NCI-H146 (cell line): ENCODE results near the gene KLK7.
"Not testable (repeated sequence)": the region's sequence is repeated elsewhere in the genome, so short reads cannot be mapped to it uniquely, and the experiment has no call there.

Experiments
- DNase-seq: peaks from one replicate; lab custom pipeline; 2025; lab: John Stamatoyannopoulos, UW

KLK7 gene

DNA sequence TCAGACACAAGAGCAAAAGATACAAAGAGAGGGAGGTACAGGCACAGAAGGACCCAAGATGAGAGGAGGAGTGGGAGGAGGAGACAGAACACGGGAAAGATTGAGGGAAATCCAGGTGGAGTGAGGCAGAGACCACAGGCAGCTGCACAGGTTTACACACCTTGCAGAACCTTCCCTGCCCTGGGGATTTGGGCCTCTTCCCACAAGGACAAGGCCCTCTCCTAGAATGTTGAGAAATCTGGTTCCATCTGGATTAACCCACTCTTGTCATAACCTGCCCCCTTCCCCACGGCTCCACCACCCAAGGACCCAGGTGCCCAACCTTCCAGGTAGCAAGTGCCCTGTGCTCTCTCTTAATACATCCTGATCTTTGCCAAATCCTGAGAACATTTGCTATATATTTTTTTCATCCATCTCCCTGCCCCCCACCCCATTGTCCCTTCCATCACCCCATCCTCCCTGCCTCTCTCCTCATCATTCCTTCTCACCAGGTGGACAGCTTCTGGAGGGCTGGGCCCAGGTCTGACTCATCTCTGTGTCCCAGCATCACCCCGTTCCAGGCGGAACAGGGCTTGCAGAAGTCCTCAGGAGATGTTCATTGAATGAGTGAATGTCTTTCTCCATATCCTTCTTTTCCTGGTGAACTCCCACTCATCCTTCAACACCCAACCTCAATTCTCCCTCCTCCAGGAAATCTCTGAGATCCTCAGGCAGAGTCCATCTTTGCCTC is 26.5 kb upstream of the KLK7 start:
- no peak for DNase-seq

DNA sequence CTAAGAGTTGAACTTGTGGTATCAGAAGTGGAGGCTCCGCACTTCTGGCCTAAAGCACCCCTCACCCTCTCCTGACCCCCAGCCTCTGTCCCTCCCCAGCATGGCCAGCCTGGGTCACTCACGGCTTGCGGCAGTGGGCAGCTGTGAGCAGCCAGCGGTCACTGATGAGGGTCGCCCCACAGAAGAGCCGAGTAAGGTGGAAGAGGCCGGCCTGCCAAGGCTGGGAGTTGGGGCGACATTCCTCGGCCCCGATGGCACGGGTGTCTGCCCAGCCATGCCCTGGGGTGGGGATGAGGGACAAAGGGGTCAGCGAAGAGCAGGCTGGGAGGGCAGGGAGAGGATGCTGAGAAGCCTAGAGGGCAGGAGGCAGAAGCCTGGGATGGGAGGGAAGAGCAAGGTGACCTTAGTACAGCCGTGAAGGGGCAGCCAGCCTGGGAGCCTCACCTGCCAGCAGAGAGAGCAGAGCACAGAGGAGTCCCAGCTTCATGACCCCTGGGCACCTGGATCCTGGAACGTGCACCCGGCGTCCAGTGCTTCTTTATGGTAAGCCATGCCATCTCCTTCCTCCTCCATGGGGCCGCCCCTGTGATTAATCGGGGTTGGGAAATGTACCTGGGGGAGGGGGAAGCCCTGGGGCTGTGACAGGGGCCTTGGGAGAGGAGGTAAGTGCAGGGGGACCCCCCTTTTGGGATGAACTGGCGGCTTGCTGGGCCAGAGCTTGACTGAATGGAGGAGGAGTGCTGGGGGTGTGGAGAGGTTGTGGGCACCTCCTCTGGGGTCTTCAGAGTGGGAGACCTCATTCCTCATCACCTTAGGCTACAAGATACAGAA is 25.6 kb upstream of the KLK7 start:
- no peak for DNase-seq

DNA sequence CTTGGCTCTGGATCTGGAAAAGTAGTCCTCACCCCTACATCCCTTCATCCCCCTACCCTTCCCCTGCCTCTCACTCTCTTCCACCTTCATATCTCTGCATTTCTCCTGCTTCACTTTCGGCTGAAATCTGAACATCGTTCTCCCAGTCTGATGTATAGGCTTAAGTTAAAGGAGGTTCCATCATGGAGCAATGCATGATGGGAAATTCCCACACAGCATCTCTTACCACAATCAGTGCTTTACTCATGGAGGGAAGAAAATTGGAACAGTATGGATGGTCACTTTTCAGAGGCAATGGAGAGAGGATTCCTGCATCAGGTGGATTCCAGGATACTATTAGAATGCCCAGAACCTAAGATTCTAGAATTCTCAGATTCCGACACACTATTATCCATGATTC is 23.8 kb upstream of the KLK7 start:
- DNase-seq: no peak

DNA sequence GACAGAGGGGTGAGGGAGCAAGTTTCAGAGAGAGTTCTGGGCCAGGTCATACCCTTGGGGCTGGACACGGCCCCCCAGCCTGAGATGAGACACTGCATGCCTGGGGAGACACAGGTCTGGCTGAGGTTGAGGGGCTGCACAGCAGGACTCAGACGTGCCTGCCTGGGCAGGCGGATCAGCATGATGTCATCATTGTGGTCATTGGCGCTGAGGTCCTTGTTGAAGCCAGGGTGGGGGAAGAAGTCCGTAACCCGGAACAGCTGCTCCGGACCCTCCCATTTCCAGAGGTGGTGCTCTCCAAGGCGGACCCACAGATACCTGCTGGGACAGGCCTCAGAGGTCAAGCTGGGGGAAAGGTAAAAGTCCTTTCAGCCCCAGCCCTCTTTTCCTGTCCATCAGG is 22.7 kb upstream of the KLK7 start:
- DNase-seq: no peak

DNA sequence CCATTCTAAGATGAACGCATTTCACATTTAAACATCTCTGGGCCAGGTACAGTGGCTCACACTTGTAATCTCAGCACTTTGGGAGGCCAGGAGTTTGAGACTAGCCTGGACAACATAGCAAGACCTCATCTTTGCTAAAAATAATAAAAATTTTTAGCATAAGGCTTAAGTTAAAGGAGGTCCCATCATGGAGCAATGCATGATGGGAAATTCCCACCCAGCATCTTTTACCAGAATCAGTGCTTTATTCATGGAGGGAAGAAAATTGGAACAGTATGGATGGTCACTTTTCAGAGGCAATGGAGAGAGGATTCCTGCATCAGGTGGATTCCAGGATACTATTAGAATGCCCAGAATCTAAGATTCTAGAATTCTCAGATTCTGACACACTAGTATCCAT is 21.5 kb upstream of the KLK7 start:
- no peak for DNase-seq

DNA sequence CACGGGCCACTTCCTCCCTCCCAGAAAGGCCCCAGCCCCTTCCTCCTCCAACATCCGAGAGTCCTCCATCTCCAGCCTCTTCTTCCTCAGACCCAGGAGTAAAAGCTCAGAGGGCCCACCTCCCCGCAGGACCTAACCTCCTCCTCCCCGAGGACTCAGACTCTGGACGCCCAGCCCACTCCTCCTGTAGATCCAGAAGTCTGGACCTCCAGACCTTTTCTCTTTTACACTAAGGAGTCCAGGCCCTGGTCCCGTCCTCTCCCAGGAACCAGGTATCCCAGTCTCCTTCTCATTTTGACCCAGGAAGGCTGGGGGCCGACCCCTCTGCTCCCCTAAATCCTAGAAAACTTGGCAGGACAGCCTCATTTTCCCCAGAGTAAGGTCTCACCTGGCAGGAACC is 19.6 kb upstream of the KLK7 start:
- DNase-seq: no peak

DNA sequence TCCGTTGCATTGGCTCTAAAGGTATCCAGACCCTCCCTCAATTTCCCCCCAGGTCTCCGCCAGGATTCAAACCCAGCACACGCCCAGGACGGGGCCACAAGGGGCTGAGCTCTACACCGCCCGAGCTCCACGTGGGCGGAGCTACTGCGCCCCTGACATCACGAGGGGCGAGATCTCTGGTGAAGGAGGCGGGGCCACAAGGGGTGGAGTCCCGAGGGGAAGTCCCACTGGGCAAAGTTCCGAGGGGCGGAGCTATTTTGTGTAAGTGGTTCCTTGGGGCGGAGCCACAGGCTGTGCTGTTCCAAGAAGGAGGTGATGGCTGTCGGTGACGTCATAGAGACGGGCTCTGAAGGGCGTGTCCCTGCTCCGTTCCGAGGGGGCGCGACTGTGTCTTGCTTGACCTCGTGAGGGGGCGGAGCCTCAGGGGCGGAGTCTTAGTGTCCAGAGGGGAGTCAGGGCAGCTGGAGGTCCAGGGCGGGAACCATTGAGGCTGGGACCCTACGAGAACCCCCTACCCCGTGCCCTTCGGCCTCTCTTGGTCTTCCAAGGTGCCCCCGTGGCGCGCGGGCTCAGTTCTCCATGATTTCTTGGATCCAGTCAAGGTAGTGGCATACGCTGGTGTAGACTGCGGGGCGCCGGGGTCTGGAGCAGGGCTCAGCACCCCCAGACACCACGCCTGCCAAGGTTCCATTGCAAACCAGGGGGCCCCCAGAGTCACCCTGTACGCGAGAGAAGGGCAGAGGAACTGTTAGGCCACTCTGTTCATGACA is 19.0 kb upstream of the KLK7 start:
- DNase-seq: no peak

DNA sequence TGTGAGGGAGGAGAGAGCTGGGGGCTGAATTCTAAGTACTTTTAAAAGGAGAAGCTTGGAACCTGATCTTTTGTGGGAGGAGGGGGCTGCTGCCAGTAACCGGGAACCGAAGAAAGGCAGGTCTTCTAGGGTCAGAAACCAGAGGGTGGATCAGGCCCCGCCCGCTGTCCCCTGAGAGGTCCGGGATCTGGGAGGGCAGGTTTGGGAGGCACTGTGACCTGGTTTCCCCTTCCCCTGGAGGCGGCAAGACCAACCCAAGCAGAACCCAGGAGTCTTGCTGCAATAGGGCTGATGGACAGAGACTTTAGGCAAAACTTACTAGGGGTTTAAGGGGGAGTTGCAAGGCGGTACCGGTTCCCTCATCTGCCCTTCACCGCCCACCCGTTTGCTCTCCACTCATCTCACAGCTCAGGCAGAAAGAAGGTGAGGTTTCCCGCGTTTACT is 18.4 kb upstream of the KLK7 start:
- DNase-seq: no peak

DNA sequence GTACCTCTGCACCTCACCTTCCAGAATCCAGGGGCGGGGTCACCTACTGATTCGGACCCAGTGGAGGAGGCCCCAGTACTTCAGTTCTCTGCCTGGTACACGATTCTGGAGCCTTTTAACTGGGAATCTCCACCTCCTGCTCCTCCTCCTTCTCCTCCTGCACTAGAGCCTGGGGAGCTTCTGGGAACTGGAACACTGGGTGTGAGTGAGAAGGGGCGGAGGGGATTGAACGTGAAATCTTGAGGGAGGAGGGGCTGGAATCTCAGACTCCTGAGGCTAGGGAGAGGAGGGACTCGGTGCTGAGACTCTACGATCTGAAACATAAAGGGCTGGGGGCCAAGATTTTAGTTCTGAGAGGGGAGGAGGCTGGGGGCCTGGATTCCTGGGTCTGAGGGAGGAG is 17.8 kb upstream of the KLK7 start, which contains the start of gene KLK8:
KLK8 (minus strand) TSS at position 90 of the 400 bp plus-strand sequence. CDS start 437 bp downstream, outside the sequence.
- DNase-seq: no peak

DNA sequence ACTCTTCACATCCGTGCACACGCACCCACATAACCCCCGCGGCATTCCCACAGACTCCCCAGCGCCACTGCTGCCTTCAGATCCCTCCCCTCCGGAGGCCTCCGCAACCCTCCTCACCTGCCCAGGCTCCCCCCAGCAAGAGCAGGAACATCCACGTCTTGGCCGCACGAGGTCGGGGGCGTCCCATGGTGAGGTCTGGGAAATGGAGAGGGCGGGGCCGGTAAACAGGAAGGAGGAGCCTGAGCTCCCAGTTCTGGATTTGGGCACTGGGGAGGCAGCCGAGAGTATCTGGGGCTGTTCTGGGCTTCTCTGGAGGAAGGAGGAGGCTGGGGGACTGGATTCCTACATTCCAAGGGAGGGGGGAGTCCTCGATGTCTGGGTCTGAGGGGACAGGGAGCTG is 17.3 kb upstream of the KLK7 start:
- DNase-seq: no peak

DNA sequence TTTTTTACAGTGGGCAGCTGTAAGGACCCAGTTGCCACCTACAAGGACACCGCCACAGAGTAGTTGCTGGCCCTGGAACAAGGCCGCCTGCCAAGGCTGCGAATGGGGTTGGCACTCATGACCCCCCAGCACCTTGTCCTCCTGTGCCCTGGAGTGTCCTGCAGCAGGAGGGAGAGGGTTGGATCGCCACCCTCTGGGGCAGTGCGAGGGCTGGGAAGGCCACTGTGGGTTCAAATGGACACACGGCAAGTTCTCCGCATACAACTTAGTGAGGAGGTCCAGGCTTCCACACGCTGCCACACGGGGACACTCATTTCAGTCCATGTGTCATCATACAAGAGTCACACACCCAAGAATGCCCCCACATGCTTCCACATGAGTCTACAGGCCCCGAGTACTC is 16.7 kb upstream of the KLK7 start:
- no peak for DNase-seq

DNA sequence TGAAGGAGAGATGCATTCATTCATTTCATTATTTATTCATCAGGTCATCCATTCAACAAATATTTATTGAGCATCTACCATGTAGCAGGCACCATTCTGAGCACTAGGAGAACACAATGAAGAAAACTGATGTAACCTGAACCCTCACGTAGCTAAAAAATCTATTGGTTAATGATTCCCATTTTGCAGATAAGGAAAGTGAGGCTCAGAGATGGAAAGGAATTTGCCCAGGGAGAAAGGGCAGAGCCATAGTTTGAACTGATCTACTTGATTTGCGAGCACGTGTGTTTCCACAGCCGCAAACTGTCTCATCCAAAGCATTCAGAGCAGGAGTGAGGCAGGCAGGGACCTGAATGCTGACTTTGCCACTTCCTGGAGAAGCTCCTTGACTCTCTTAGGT is 15.0 kb upstream of the KLK7 start:
- no peak for DNase-seq

DNA sequence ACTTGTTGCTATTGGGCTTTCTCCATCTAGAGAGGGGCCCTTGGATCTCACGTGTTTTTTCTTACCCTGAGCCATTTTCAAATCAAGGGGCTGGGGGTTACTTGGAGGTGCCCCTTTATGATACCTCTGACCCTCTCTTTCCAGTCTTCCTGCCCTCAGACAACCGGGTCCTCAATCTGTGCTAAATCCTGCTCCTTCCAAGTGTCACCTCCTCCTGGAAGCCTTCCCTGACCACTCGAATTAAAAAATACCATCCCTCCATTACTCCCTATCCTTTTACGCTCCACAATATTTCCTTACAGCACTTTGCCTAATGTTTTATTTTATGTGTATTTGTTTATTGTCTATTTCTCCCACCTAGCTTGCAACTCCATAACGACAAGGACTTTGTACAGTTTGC is 14.3 kb upstream of the KLK7 start:
- DNase-seq: no peak

DNA sequence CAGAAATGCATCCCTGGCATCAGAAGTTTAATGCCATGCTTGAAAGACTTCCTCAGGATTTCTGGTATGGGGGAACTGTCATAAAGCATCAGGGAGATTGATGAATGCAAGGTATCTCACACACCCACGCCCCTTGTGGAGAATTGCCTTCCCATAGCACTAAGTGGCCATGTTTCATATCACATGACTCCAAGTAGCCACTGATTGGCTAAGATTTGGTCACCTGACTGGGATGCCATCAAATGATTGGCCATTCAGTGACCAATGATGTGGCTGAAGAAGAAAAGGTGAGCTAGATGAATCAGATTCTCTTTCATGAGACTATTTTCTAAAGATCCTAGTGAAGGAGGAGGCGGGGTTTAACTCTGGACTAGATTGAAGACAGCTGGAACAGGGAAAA is 10.4 kb upstream of the KLK7 start:
- no peak for DNase-seq

DNA sequence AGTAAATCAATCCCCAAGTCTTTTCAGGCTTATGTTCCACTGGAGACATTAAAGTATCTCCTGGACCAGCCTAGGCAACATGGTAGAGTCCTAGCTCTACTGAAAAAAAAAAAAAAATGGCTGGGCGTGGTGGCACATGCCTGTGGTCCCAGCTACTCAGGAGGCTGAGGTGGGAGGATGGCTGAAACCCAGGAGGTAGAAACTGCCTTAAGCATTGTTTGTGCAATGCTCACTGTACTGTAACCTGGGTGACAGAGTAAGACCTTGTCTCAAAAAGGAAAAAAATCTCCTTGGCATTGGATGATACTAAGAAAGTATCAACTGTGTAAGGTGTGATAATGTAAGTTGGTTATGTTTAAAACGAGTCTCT is 8.9 kb upstream of the KLK7 start:
- DNase-seq: no peak

DNA sequence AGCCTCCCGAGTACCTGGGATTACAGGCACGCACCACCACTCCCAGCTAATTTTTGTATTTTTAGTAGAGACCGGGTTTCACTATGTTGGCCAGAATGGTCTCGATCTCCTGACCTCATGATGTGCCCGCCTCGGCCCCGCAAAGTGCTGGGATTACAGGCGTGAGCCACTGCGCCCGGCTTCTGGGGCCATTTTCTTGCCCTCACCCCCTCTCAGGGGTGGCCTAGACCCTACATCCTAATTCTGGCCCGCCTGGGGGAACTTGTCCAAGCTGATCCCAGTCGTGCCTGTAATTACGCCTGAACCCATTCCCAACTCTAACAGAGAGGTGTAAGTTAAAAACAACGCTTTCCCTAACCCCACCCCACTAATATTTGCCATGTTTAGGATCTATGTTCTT is 699 bp upstream of the KLK7 start:
- not testable (repeated sequence) for DNase-seq

DNA sequence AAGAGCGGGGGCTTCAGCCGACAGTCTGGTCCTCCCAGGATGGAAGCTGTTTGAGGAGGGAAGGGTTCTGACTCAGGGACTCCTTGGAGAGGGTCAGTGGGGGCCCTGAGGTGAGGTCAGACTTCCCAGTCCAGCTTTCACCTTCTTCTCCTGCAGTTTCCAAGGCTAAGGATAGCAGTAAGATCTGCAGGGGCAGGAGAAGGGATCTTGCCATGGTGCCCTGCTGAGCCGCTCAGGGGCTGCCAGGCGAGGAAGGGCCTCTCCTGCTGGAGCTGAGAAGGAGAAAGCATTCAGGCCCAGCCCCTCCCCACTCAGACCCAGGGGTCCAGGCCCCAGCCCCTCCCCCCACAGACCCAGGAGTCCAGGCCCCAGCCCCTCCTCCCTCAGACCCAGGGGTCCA is 1.5 kb downstream of the KLK7 start:
- DNase-seq: no peak

DNA sequence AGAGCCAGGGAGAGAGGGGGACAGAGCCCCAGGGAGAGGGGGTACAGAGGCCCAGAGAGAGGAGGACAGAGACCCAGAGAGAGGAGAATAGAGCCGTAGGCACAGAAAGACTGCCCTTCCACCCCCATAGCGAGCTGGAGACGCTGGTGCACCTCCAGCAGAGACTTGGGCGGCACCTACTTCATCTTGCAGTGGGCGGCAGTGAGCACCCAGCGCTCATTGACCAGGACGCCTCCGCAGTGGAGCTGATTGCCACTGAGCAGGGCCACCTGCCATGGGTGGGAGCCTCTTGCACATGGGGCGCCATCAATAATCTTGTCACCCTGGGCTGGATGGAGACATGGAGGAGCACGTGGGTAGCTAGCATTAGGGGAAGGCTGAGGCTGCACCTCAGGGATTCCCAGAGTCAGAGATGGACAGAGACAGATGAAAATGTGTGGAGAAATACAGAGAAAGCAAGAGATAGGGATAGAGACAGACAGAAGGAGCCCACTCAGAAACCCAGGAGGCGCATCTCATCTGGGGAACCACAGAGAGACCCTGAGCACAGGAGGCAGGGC is 2.0 kb downstream of the KLK7 start:
- no peak for DNase-seq

DNA sequence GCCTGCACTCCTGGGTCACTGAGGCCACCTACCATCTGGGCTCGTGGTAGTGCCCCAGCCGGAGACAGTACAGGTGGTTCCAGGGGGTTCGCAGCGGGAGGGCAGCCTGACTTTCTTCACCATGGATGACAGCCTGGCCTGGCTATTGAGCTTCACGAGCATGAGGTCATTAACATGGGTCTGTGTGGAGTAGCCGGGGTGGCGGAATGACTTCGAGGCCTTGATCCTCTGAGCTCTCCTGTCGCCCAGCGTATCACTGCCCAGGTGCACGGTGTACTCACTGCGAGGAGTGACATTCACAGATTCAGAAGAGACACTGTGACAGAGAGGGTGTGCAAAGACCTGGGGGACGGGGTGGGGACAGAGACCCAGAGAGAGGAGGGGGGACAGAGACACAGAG is 3.5 kb downstream of the KLK7 start:
- no peak for DNase-seq

DNA sequence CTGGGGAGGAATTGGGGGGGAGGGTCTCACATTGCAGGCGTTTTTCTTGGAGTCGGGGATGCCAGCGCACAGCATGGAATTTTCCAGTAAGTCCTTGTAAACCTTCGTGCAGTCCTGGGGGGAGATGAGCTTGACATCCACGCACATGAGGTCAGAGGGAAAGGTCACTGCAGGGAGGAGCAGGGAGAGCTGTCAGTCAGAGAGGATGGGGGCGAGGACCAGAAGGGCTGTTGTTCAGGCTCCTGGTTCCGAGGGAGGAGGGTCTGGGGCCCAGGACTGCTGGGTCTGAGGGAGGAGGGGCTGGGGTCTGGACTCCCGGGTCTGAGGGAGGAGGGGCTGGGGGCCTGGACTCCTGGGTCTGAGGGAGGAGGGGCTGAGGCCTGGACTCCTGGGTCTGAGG is 4.0 kb downstream of the KLK7 start:
- no peak for DNase-seq

DNA sequence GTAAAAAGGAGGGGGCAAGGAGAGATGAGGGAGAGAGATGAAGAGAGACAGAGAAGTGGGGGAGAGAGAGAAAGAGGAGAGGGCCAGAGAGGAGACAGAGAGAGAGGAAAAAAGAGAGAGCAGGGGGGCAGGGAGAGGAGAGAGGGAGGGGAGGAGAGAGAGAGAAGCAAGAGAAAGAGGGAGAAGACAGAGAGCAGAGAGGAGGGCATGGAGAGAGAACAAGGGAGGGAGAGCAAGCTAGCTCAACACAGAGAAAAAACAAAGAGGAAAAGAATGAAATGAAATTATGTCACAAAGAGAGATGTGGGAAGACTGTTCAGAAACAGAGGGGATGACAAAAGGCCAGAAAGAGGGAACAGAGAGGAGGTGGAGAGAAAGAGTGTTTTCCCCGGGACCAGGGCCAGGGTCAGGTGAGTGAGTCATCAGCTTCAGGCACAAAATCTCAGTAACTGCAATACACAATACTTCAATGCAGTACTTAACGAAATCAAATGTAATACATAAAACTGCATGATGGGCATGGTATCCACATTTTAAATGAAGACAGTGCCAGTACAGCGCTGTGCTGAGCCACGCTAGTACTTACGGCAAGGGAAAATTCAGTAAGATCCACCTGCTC is 4.8 kb downstream of the KLK7 start:
- no peak for DNase-seq

DNA sequence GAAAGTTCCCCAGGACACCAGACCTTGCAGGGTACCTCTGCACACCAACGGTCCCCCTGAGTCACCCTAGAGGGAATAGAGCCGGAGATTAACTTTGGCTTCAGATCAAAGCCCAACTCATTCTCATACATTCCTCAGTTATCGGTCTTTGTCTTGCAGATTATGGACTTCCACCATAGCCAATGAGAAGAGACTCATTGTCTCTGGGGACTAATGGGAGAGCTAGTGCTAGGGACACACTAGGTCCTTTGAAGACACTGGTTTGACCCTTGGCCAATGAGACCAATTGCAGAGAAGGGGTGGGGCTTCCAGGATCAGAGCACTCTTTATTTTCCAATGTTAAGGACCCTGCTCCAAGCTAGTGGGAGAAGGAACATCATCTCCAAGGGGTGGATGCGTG is 6.1 kb downstream of the KLK7 start:
- no peak for DNase-seq
